T47D (cell line): Measurements from ENCODE around the gene TCHP.
A peak's percentile ranks its signal among the peaks of the same experiment; 100 is the strongest.
"Not testable (repeated sequence)": the region's sequence is repeated elsewhere in the genome, so short reads cannot be mapped to it uniquely, and the experiment has no call there.

Source experiments
- DNase-seq, 2 experiments: peaks; one replicate each; pipeline versions ENCODE4 v3.0.0 to v3.0.0-alpha.2; 2011 to 2012; ENCODE audit warnings: low read depth in 1 of 2, low spot score in 1 of 2
- JUND ChIP-seq: IDR thresholded peaks from 2 replicates; pipeline ENCODE4 v1.6.1; 2012; ENCODE audit warnings: low read depth
- in situ Hi-C: cut with HindIII; loops from 2 replicates; pipeline ENCODE4 v1.10.0; 2016; ENCODE audit warnings: low sequenced_read_pairs, low pct_unique_long_range_greater_than_20kb

The TCHP gene

GRCh38 chr12:109923038-109923437, 23.0 kb downstream of the TCHP start:
- TF ChIP-seq JUND = no peak
- DNase-seq = no peak
- in situ Hi-C loops = no loop called here

- TF ChIP-seq JUND = no peak
- DNase-seq = no peak
- in situ Hi-C loops = no loop called here
These were observed 23.6 kb downstream of the TCHP start for GRCh38 chr12:109923481-109924245.

- DNase-seq = no peak
- in situ Hi-C loops = no loop called here
- TF ChIP-seq JUND = no peak
These were observed 25.2 kb downstream of the TCHP start for GRCh38 chr12:109925185-109925840.

- in situ Hi-C loops = no loop called here
- TF ChIP-seq JUND = no peak
- DNase-seq = no peak
These were observed 25.9 kb downstream of the TCHP start for GRCh38 chr12:109926016-109926415.

- in situ Hi-C loops = no loop called here
- DNase-seq = no peak
- TF ChIP-seq JUND = no peak
These were observed 26.6 kb downstream of the TCHP start for GRCh38 chr12:109926488-109927210.

- in situ Hi-C loops = no loop called here
- TF ChIP-seq JUND = no peak
- peak; percentile 64 to 75 for DNase-seq
These were observed 27.5 kb downstream of the TCHP start for GRCh38 chr12:109927622-109928021.

- no peak for TF ChIP-seq JUND
- DNase-seq = no peak
- in situ Hi-C loops = no loop called here
These were observed 28.1 kb downstream of the TCHP start for GRCh38 chr12:109928058-109928656.

- in situ Hi-C loops, DNase-seq: not testable (repeated sequence)
These were observed 29.3 kb downstream of the TCHP start for GRCh38 chr12:109929326-109929725.

GRCh38 chr12:109930028-109930800, 30.1 kb downstream of the TCHP start:
- in situ Hi-C loops = no loop called here
- no peak for TF ChIP-seq JUND
- DNase-seq = no peak

- in situ Hi-C loops = no loop called here
- TF ChIP-seq JUND = no peak
- DNase-seq = no peak
These were observed 31.1 kb downstream of the TCHP start for GRCh38 chr12:109931143-109931542.

GRCh38 chr12:109932878-109933503, 32.9 kb downstream of the TCHP start:
- in situ Hi-C loops = no loop called here
- DNase-seq = no peak
- TF ChIP-seq JUND = no peak

GRCh38 chr12:109934026-109934425, 34.0 kb downstream of the TCHP start:
- no peak for TF ChIP-seq JUND
- in situ Hi-C loops = no loop called here
- DNase-seq = peak in 1 of 2 experiments; percentile 35
